ENCODE measurements around the gene POU2AF1.

Gene POU2AF1

GRCh38 chr11:111354601-111354891, 24.5 kb downstream of the POU2AF1 start:
- H3K4me1 ChIP-seq (ENCODE audit: low read length), result no peaks in the 10 kb centered on the region
- no peak overlapping the region for H3K9ac ChIP-seq (ENCODE audit: low read length)
- no peak overlapping the region for H2AFZ ChIP-seq (ENCODE audit: low read length)
- no peaks in the 10 kb centered on the region for H4K20me1 ChIP-seq (ENCODE audit: insufficient read depth, low read length)
- H3K36me3 ChIP-seq (replicated peaks; ENCODE audit: insufficient read depth, low read length), result peaks cover 25% of the 10 kb centered on the region
- no peak for DNase-seq
- peaks cover 40% of the 10 kb centered on the region for H3K79me2 ChIP-seq (ENCODE audit: low read length)
- H3K9me3 ChIP-seq (replicated peaks; ENCODE audit: insufficient read depth, low read length), result no peaks in the 10 kb centered on the region
- no peak overlapping the region for H3K27ac ChIP-seq (ENCODE audit: low read length)
- H3K27me3 ChIP-seq (replicated peaks; ENCODE audit: insufficient read depth, low read length), result no peaks in the 10 kb centered on the region
- H3K4me3 ChIP-seq (ENCODE audit: low read length), result no peak overlapping the region
- no peaks in the 10 kb centered on the region for H3K9me2 ChIP-seq (replicated peaks; ENCODE audit: insufficient read depth, low read length)
- H3K4me2 ChIP-seq (ENCODE audit: low read depth, low read length), result no peak overlapping the region
- no peak for TF ChIP-seq CTCF (IDR thresholded peaks at IDR 0.05; ENCODE audit: low read length)
- no peak for TF ChIP-seq EZH2 (optimal IDR thresholded peaks at IDR 0.05; ENCODE audit: low read depth, low read length)
- TF ChIP-seq EZH2phosphoT487 (IDR thresholded peaks at IDR 0.05; ENCODE audit: low read length), result no peak
- peaks cover 35% of the 10 kb centered on the region for H3F3A ChIP-seq (ENCODE audit: insufficient read depth, low read length)

- no peak for DNase-seq
- peaks cover 35% of the 10 kb centered on the region for H3K79me2 ChIP-seq (ENCODE audit: low read length)
- H3K27me3 ChIP-seq (replicated peaks; ENCODE audit: insufficient read depth, low read length), result no peaks in the 10 kb centered on the region
- H2AFZ ChIP-seq (ENCODE audit: low read length), result no peak overlapping the region
- peaks cover 25% of the 10 kb centered on the region for H3K36me3 ChIP-seq (replicated peaks; ENCODE audit: insufficient read depth, low read length)
- H3F3A ChIP-seq (ENCODE audit: insufficient read depth, low read length), result peaks cover 32% of the 10 kb centered on the region
- H3K27ac ChIP-seq (ENCODE audit: low read length), result no peak overlapping the region
- H3K9me2 ChIP-seq (replicated peaks; ENCODE audit: insufficient read depth, low read length), result no peaks in the 10 kb centered on the region
- TF ChIP-seq EZH2phosphoT487 (IDR thresholded peaks at IDR 0.05; ENCODE audit: low read length), result no peak
- TF ChIP-seq CTCF (IDR thresholded peaks at IDR 0.05; ENCODE audit: low read length), result no peak
- no peak for TF ChIP-seq EZH2 (optimal IDR thresholded peaks at IDR 0.05; ENCODE audit: low read depth, low read length)
- H3K4me3 ChIP-seq (ENCODE audit: low read length), result no peak overlapping the region
- H3K4me2 ChIP-seq (ENCODE audit: low read depth, low read length), result no peak overlapping the region
- no peaks in the 10 kb centered on the region for H3K9me3 ChIP-seq (replicated peaks; ENCODE audit: insufficient read depth, low read length)
- H3K9ac ChIP-seq (ENCODE audit: low read length), result no peak overlapping the region
- H3K4me1 ChIP-seq (ENCODE audit: low read length), result no peaks in the 10 kb centered on the region
- no peaks in the 10 kb centered on the region for H4K20me1 ChIP-seq (ENCODE audit: insufficient read depth, low read length)
Observed at GRCh38 chr11:111353776-111354600, 25.1 kb downstream of the POU2AF1 start.

- Histone ChIP-seq H3K4me2 (ENCODE audit: low read depth, low read length) (no peak overlapping the region), H3K27me3 (replicated peaks; ENCODE audit: insufficient read depth, low read length) (no peaks in the 10 kb centered on the region), H3K79me2 (ENCODE audit: low read length) (peaks cover 26% of the 10 kb centered on the region), H4K20me1 (ENCODE audit: insufficient read depth, low read length) (no peaks in the 10 kb centered on the region), H3K9me3 (replicated peaks; ENCODE audit: insufficient read depth, low read length) (no peaks in the 10 kb centered on the region), H3K9me2 (replicated peaks; ENCODE audit: insufficient read depth, low read length) (no peaks in the 10 kb centered on the region), H3K4me1 (ENCODE audit: low read length) (no peaks in the 10 kb centered on the region), H3K27ac (ENCODE audit: low read length) (no peak overlapping the region), H3K4me3 (ENCODE audit: low read length) (no peak overlapping the region), H3K9ac (ENCODE audit: low read length) (no peak overlapping the region), H3K36me3 (replicated peaks; ENCODE audit: insufficient read depth, low read length) (peaks cover 23% of the 10 kb centered on the region), H3F3A (ENCODE audit: insufficient read depth, low read length) (peaks cover 31% of the 10 kb centered on the region), H2AFZ (ENCODE audit: low read length) (no peak overlapping the region)
- no peak for TF ChIP-seq EZH2phosphoT487 (IDR thresholded peaks at IDR 0.05; ENCODE audit: low read length)
- TF ChIP-seq CTCF (IDR thresholded peaks at IDR 0.05; ENCODE audit: low read length), result no peak
- no peak for TF ChIP-seq EZH2 (optimal IDR thresholded peaks at IDR 0.05; ENCODE audit: low read depth, low read length)
- no peak for DNase-seq
Observed at GRCh38 chr11:111352935-111353710, 26.0 kb downstream of the POU2AF1 start.

All from MM.1S (cell line).